K562 (cell line): ENCODE measurements around the gene SUCO. TPM values are rescaled to one million over a fixed set of nuclear protein-coding genes. Genes with fewer than 3 reads are reported as not detected.

ENCODE experiments used
- CHD1 ChIP-seq: fragments of 200-600 bp; sonication (generic); IDR thresholded peaks from one replicate; pipeline ENCODE4 v1.6.1; 2012; ENCODE audit warnings: mild to moderate bottlenecking, moderate library complexity, low read length, inconsistent platforms
- ELF4 ChIP-seq: fragments of 450-650 bp; formaldehyde crosslinking; IDR thresholded peaks from 2 replicates; pipeline ENCODE4 v1.4.0; 2022; ENCODE audit warnings: missing genetic modification characterization
- FOXA3 ChIP-seq, 2 experiments: fragments of 450-650 bp in 1 of 2; sonication (generic) in 1 of 2; formaldehyde crosslinking; IDR thresholded peaks in 1 of 2; conservative IDR thresholded peaks in 1 of 2; 2 replicates each; pipeline versions ENCODE4 v1.4.0 to v1.8.0; 2020 to 2022; ENCODE audit warnings: mild to moderate bottlenecking in 2 of 2, missing genetic modification reagents in 1 of 2
- MED1 ChIP-seq: sonication (generic); formaldehyde crosslinking; IDR thresholded peaks from 2 replicates; pipeline ENCODE4 v1.8.1; 2023; ENCODE audit warnings: missing genetic modification reagents, borderline replicate concordance
- MLLT1 ChIP-seq, 2 experiments: fragments of 450-650 bp; IDR thresholded peaks; 2 replicates each; pipeline ENCODE4 v1.6.1; 2016
- NCOR1 ChIP-seq: fragments of 450-650 bp; IDR thresholded peaks from 2 replicates; pipeline ENCODE4 v1.6.1; 2016; ENCODE audit warnings: mild to moderate bottlenecking, moderate library complexity
- PCBP1 ChIP-seq: fragments of 200-400 bp; formaldehyde crosslinking; IDR thresholded peaks from 2 replicates; pipeline ENCODE4 v1.6.1; 2018; ENCODE audit warnings: mild to moderate bottlenecking, low read depth, low read length; ENCODE audit not compliant: poor library complexity, severe bottlenecking
- SRSF7 ChIP-seq: fragments of 200-400 bp; formaldehyde crosslinking; optimal IDR thresholded peaks from 2 replicates; pipeline ENCODE3; 2017; ENCODE audit warnings: mild to moderate bottlenecking, low read depth, low read length
- STAG1 ChIP-seq: sonication (generic); formaldehyde crosslinking; IDR thresholded peaks from 2 replicates; pipeline ENCODE4 v1.5.0; 2020; ENCODE audit warnings: missing genetic modification reagents, borderline replicate concordance
- TCF3 ChIP-seq: sonication (generic); formaldehyde crosslinking; IDR thresholded peaks from 2 replicates; pipeline ENCODE4 v1.4.0; 2020; ENCODE audit warnings: mild to moderate bottlenecking, missing genetic modification reagents
- ZKSCAN8 ChIP-seq: fragments of 200-800 bp; sonication (Bioruptor generic); IDR thresholded peaks from 2 replicates; pipeline ENCODE4 v1.6.1; 2016; ENCODE audit warnings: missing genetic modification characterization, missing compliant biosample characterization
- ZNF224 ChIP-seq: sonication (generic); formaldehyde crosslinking; IDR thresholded peaks from 2 replicates; pipeline ENCODE4 v1.8.0; 2022; ENCODE audit warnings: mild to moderate bottlenecking, missing genetic modification reagents
- ZNF586 ChIP-seq: fragments of 450-650 bp; formaldehyde crosslinking; conservative IDR thresholded peaks from 2 replicates; pipeline ENCODE4 v1.4.0; 2020; ENCODE audit warnings: mild to moderate bottlenecking, moderate library complexity
- ZNF778 ChIP-seq: fragments of 450-650 bp; formaldehyde crosslinking; IDR thresholded peaks from 2 replicates; pipeline ENCODE4 v1.4.0; 2020; ENCODE audit warnings: mild to moderate bottlenecking, moderate library complexity
- polyA plus RNA-seq, 8 experiments: library from polyadenylated mRNA; depleted of rRNA in 4 of 8; stranded (reverse) in 5 of 8; unstranded in 3 of 8; fragments of >200 nt; fragmentation: Nextera tagmentation in 2 of 8; fragmentation: Illumina TruSeq in 1 of 8; extraction: Ambion mirVana in 2 of 8; extraction: Trizol in 1 of 8; gene quantifications; 2 replicates each; pipeline versions ENCODE4 v1.2.1 to v1.2.3, GENCODE V29; 2011 to 2014; ENCODE audit warnings: inconsistent platforms in 1 of 8, missing spikeins in 1 of 8
- total RNA-seq, 7 experiments: library from RNA; depleted of rRNA in 6 of 7; stranded (reverse); fragments of >200 nt in 6 of 7; fragmentation: Illumina TruSeq in 2 of 7; extraction: Trizol in 2 of 7; gene quantifications; 2 replicates each; pipeline versions ENCODE4 v1.2.1 to v1.2.3, GENCODE V29; 2011 to 2021; ENCODE audit warnings: low replicate concordance in 1 of 7
- TF ChIP-seq, protein P1 (sequence below): fragments of 450-650 bp; IDR thresholded peaks from one replicate; pipeline ENCODE4 v1.6.1; 2018; ENCODE audit warnings: mild to moderate bottlenecking, moderate library complexity; ENCODE audit not compliant: partially characterized antibody
- TF ChIP-seq, protein P2 (sequence below): fragments of 450-650 bp; IDR thresholded peaks from 2 replicates; pipeline ENCODE4 v1.6.1; 2016; ENCODE audit warnings: mild to moderate bottlenecking
- TF ChIP-seq, protein P3 (sequence below): fragments of 250-450 bp; sonication (Bioruptor Pico); IDR thresholded peaks from 2 replicates; pipeline ENCODE4 v1.8.0; 2021; ENCODE audit warnings: moderate library complexity, mild to moderate bottlenecking, inconsistent platforms
- TF ChIP-seq, protein P4 (sequence below): fragments of 450-650 bp; formaldehyde crosslinking; IDR thresholded peaks from 2 replicates; pipeline ENCODE4 v1.4.0; 2020; ENCODE audit warnings: mild to moderate bottlenecking, moderate library complexity

SUCO gene
- total and polyA plus RNA-seq, 9 of the 15 experiments (the other 6 are each of a cell fraction or from before 2014, with no cell fraction given) = 2.5 to 20.6 (median 14.3) TPM

DNA sequence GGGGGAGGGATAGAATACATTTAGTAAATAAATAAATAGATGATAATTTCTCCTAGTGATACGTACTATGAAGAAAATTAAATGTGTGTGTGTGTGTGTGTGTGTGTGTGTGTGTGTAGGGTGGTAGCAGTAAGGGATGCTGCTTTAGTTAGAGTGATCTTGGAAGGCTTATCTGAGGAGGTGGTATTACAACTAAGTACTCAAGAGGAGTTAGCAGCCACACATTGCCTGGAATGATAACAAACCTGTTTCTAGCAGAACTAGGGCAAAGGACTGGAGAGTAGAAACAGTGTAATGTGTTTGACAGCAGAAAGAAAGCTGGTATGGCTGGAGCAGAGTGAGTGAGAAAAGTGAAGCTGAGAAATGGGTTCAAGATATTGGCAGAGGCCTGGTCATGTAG lies 67.7 kb downstream of the SUCO start (continued):
- TF ChIP-seq MLLT1 (IDR thresholded peaks at IDR 0.05) (no peak), PCBP1 (no peak), ELF4 (peak; percentile 55; the same call in 1 of the 2 replicates), TCF3 (CRISPR knock-in tag) (peak; percentile 72), CHD1 (no peak), STAG1 (CRISPR knock-in tag) (no peak), NCOR1 (peak; percentile 57; the same call in 1 of the 2 replicates), MED1 (no peak), ZKSCAN8 (CRISPR knock-in tag) (no peak), ZNF586 (CRISPR knock-in tag) (no peak), ZNF778 (CRISPR knock-in tag) (no peak), SRSF7 (no peak), FOXA3 (CRISPR knock-in tag; conservative IDR thresholded peaks at IDR 0.05 in 1 of 2, IDR thresholded peaks at IDR 0.05 in 1 of 2) (no peak), ZNF224 (CRISPR knock-in tag) (no peak)
- TF ChIP-seq, protein P1, sequence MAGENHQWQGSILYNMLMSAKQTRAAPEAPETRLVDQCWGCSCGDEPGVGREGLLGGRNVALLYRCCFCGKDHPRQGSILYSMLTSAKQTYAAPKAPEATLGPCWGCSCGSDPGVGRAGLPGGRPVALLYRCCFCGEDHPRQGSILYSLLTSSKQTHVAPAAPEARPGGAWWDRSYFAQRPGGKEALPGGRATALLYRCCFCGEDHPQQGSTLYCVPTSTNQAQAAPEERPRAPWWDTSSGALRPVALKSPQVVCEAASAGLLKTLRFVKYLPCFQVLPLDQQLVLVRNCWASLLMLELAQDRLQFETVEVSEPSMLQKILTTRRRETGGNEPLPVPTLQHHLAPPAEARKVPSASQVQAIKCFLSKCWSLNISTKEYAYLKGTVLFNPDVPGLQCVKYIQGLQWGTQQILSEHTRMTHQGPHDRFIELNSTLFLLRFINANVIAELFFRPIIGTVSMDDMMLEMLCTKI = no peak
- TF ChIP-seq, protein P2, sequence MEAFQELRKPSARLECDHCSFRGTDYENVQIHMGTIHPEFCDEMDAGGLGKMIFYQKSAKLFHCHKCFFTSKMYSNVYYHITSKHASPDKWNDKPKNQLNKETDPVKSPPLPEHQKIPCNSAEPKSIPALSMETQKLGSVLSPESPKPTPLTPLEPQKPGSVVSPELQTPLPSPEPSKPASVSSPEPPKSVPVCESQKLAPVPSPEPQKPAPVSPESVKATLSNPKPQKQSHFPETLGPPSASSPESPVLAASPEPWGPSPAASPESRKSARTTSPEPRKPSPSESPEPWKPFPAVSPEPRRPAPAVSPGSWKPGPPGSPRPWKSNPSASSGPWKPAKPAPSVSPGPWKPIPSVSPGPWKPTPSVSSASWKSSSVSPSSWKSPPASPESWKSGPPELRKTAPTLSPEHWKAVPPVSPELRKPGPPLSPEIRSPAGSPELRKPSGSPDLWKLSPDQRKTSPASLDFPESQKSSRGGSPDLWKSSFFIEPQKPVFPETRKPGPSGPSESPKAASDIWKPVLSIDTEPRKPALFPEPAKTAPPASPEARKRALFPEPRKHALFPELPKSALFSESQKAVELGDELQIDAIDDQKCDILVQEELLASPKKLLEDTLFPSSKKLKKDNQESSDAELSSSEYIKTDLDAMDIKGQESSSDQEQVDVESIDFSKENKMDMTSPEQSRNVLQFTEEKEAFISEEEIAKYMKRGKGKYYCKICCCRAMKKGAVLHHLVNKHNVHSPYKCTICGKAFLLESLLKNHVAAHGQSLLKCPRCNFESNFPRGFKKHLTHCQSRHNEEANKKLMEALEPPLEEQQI = peak; percentile 51; the same call in 1 of the 2 replicates
- TF ChIP-seq, protein P3, sequence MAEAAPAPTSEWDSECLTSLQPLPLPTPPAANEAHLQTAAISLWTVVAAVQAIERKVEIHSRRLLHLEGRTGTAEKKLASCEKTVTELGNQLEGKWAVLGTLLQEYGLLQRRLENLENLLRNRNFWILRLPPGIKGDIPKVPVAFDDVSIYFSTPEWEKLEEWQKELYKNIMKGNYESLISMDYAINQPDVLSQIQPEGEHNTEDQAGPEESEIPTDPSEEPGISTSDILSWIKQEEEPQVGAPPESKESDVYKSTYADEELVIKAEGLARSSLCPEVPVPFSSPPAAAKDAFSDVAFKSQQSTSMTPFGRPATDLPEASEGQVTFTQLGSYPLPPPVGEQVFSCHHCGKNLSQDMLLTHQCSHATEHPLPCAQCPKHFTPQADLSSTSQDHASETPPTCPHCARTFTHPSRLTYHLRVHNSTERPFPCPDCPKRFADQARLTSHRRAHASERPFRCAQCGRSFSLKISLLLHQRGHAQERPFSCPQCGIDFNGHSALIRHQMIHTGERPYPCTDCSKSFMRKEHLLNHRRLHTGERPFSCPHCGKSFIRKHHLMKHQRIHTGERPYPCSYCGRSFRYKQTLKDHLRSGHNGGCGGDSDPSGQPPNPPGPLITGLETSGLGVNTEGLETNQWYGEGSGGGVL = no peak
- TF ChIP-seq, protein P4, sequence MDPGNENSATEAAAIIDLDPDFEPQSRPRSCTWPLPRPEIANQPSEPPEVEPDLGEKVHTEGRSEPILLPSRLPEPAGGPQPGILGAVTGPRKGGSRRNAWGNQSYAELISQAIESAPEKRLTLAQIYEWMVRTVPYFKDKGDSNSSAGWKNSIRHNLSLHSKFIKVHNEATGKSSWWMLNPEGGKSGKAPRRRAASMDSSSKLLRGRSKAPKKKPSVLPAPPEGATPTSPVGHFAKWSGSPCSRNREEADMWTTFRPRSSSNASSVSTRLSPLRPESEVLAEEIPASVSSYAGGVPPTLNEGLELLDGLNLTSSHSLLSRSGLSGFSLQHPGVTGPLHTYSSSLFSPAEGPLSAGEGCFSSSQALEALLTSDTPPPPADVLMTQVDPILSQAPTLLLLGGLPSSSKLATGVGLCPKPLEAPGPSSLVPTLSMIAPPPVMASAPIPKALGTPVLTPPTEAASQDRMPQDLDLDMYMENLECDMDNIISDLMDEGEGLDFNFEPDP (CRISPR knock-in tag) = no peak
